A673 (cell line): ENCODE data around the gene SNCB. TPM values are rescaled to one million over a fixed set of nuclear protein-coding genes. Genes with fewer than 3 reads are reported as not detected.
"Not testable (repeated sequence)": the region's sequence is repeated elsewhere in the genome, so short reads cannot be mapped to it uniquely, and the experiment has no call there.

Experiments used
- BruUV-seq: library from RNA; stranded (reverse); fragments of 400-500 nt; replicated peaks from 2 replicates; lab custom pipeline; 2021; lab: Mats Ljungman, UMichigan
- CTCF ChIA-PET: fragments of 300-600 bp; sonication (Branson Sonifier 250); formaldehyde crosslinking; loops from one replicate; lab custom pipeline; 2022; ENCODE audit warnings: antibody characterized with exemption; lab: Charles Lee
- POLR2A ChIA-PET: fragments of 300-600 bp; sonication (Branson Sonifier 250); formaldehyde crosslinking; loops from one replicate; lab custom pipeline; 2022; ENCODE audit warnings: antibody characterized with exemption; ENCODE audit not compliant: low non-redundant PET; lab: Charles Lee
- DNase-seq: peaks from one replicate; pipeline ENCODE4 v3.0.0-alpha.2; 2015; ENCODE audit warnings: low spot score
- H3K27ac ChIP-seq: fragments of 200-600 bp; sonication (generic); 2 replicates; pipeline ENCODE4 v1.5.1; 2016; ENCODE audit warnings: mixed run types, low read depth, mild to moderate bottlenecking, mixed read lengths, antibody characterized with exemption, low read length; ENCODE audit not compliant: poor library complexity, severe bottlenecking
- H3K27me3 ChIP-seq: fragments of 200-600 bp; sonication (generic); replicated peaks from 2 replicates; pipeline ENCODE4 v1.6.1; 2017; ENCODE audit warnings: mixed run types, low read depth, mild to moderate bottlenecking, mixed read lengths, antibody characterized with exemption, low read length; ENCODE audit not compliant: insufficient read depth, poor library complexity
- H3K36me3 ChIP-seq: fragments of 200-600 bp; sonication (generic); 2 replicates; pipeline ENCODE4 v1.6.1; 2016; ENCODE audit warnings: mixed run types, mild to moderate bottlenecking, mixed read lengths, antibody characterized with exemption, low read length; ENCODE audit not compliant: insufficient read depth, poor library complexity, severe bottlenecking
- H3K4me1 ChIP-seq: fragments of 200-600 bp; sonication (generic); 2 replicates; pipeline ENCODE4 v1.6.1; 2017; ENCODE audit warnings: mixed run types, mild to moderate bottlenecking, mixed read lengths, antibody characterized with exemption, low read length; ENCODE audit not compliant: insufficient read depth, poor library complexity, severe bottlenecking
- H3K4me3 ChIP-seq: fragments of 200-600 bp; sonication (generic); 2 replicates; pipeline ENCODE4 v1.5.1; 2016; ENCODE audit warnings: low read depth, mixed run types, mild to moderate bottlenecking, mixed read lengths, low read length; ENCODE audit not compliant: poor library complexity, severe bottlenecking
- H3K9me3 ChIP-seq: fragments of 200-600 bp; sonication (generic); 2 replicates; pipeline ENCODE4 v1.6.1; 2016; ENCODE audit warnings: mixed run types, low read depth, mild to moderate bottlenecking, mixed read lengths, antibody characterized with exemption, low read length; ENCODE audit not compliant: poor library complexity, severe bottlenecking
- EZH2 ChIP-seq: fragments of 200-600 bp; sonication (generic); IDR thresholded peaks from 2 replicates; pipeline ENCODE4 v1.6.1; 2017; ENCODE audit warnings: borderline replicate concordance, low read depth, mild to moderate bottlenecking, mixed read lengths, antibody characterized with exemption, low read length; ENCODE audit not compliant: poor library complexity, severe bottlenecking
- intact Hi-C: fragments of 100-400 bp; cut with micrococcal nuclease; formaldehyde crosslinking; loops from one replicate; pipeline ENCODE4 v1.10.0; 2022; ENCODE audit not compliant: unreplicated experiment
- total RNA-seq: library from RNA; stranded (reverse); gene quantifications from 2 replicates; pipeline ENCODE4 v1.2.3, GENCODE V29; 2021
- TF ChIP-seq, protein P1 (sequence below): fragments of 300-800, 200-600 bp; sonication (generic); conservative IDR thresholded peaks from 2 replicates; pipeline ENCODE4 v1.5.1; 2017; ENCODE audit warnings: low read depth, mild to moderate bottlenecking, antibody characterized with exemption, low read length, moderate library complexity, mixed read lengths

Gene SNCB
- total RNA-seq, 1 experiment from 2014 or later = not detected

- H3K4me1 ChIP-seq = peaks cover 9% of the 10 kb centered on the region
- H3K4me3 ChIP-seq = no peak overlapping the region
- CTCF ChIA-PET = no interaction called here
- POLR2A ChIA-PET = no interaction called here
- no peaks in the 10 kb centered on the region for H3K9me3 ChIP-seq
- no peak for TF ChIP-seq EZH2
- TF ChIP-seq, protein P1, sequence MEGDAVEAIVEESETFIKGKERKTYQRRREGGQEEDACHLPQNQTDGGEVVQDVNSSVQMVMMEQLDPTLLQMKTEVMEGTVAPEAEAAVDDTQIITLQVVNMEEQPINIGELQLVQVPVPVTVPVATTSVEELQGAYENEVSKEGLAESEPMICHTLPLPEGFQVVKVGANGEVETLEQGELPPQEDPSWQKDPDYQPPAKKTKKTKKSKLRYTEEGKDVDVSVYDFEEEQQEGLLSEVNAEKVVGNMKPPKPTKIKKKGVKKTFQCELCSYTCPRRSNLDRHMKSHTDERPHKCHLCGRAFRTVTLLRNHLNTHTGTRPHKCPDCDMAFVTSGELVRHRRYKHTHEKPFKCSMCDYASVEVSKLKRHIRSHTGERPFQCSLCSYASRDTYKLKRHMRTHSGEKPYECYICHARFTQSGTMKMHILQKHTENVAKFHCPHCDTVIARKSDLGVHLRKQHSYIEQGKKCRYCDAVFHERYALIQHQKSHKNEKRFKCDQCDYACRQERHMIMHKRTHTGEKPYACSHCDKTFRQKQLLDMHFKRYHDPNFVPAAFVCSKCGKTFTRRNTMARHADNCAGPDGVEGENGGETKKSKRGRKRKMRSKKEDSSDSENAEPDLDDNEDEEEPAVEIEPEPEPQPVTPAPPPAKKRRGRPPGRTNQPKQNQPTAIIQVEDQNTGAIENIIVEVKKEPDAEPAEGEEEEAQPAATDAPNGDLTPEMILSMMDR = no peak
- no peak for DNase-seq
- H3K36me3 ChIP-seq = no peaks in the 10 kb centered on the region
- no peaks in the 10 kb centered on the region for H3K27me3 ChIP-seq
- H3K27ac ChIP-seq = no peak overlapping the region
- no TSS peak for BruUV-seq
- intact Hi-C loops = no loop called here
These were observed 28.3 kb downstream of the SNCB start for GRCh38 chr5:176601901-176602482.

GRCh38 chr5:176599749-176600430 lies 30.4 kb downstream of the SNCB start:
- CTCF ChIA-PET, intact Hi-C loops, H3K4me3 ChIP-seq, H3K4me1 ChIP-seq, DNase-seq, BruUV-seq, H3K27ac ChIP-seq, H3K36me3 ChIP-seq, H3K27me3 ChIP-seq, POLR2A ChIA-PET, H3K9me3 ChIP-seq: not testable (repeated sequence)

GRCh38 chr5:176597417-176598389 lies 32.6 kb downstream of the SNCB start:
- BruUV-seq = no TSS peak
- Histone ChIP-seq H3K27ac (no peak overlapping the region), H3K36me3 (no peaks in the 10 kb centered on the region), H3K9me3 (no peaks in the 10 kb centered on the region), H3K27me3 (no peaks in the 10 kb centered on the region), H3K4me1 (no peaks in the 10 kb centered on the region), H3K4me3 (no peak overlapping the region)
- CTCF ChIA-PET = no interaction called here
- no peak for TF ChIP-seq EZH2
- TF ChIP-seq, protein P1 = no peak
- no peak for DNase-seq
- intact Hi-C loops = no loop called here
- POLR2A ChIA-PET = no interaction called here
